ENCODE results near the gene DAO. TPM values are rescaled to one million over a fixed set of nuclear protein-coding genes. Genes with fewer than 3 reads are reported as not detected.

DAO gene
- total and polyA plus RNA-seq, 3 donors from 2014 or later: 0.46 to 0.81 (median 0.79) TPM

DNA sequence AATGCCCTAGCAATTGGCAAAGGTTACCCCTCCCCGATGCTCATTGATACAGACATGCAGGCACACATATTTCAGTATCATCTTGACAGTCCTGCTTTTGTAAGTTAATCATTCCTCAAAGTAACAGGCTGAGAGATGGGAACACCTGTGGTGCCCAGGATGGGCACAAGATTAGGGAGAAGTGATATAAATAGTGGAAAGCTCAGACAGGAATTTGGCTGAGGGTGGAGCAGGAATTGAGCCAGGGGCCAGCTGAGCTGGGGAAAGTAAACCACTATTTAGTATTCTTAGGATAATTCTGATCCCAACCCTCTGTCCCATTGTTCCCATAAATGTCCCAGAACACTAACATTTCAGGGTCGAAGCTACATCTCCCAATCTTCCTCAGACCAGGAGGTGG lies 38.3 kb downstream of the DAO start:
- no peaks in the 10 kb centered on the region for H3K36me3 ChIP-seq (ENCODE audit: low read depth, missing control alignments)
- H3K27ac ChIP-seq: no peak overlapping the region
- no peak for TF ChIP-seq POLR2A (IDR thresholded peaks at IDR 0.05)
- TF ChIP-seq, protein P1, sequence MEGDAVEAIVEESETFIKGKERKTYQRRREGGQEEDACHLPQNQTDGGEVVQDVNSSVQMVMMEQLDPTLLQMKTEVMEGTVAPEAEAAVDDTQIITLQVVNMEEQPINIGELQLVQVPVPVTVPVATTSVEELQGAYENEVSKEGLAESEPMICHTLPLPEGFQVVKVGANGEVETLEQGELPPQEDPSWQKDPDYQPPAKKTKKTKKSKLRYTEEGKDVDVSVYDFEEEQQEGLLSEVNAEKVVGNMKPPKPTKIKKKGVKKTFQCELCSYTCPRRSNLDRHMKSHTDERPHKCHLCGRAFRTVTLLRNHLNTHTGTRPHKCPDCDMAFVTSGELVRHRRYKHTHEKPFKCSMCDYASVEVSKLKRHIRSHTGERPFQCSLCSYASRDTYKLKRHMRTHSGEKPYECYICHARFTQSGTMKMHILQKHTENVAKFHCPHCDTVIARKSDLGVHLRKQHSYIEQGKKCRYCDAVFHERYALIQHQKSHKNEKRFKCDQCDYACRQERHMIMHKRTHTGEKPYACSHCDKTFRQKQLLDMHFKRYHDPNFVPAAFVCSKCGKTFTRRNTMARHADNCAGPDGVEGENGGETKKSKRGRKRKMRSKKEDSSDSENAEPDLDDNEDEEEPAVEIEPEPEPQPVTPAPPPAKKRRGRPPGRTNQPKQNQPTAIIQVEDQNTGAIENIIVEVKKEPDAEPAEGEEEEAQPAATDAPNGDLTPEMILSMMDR (IDR thresholded peaks at IDR 0.05): no peak
- H3K4me3 ChIP-seq: no peak overlapping the region
- 67 to 74% methylated on average over 2 of the region's 2 CpGs for WGBS, 2 donors
- intact Hi-C loops (cut with DNase I; ENCODE audit: low total_unique reads): no loop called here
- no peaks in the 10 kb centered on the region for H3K4me1 ChIP-seq
- no peaks in the 10 kb centered on the region for H3K9me3 ChIP-seq
- no peak for DNase-seq
- H3K27me3 ChIP-seq: no peaks in the 10 kb centered on the region

DNA sequence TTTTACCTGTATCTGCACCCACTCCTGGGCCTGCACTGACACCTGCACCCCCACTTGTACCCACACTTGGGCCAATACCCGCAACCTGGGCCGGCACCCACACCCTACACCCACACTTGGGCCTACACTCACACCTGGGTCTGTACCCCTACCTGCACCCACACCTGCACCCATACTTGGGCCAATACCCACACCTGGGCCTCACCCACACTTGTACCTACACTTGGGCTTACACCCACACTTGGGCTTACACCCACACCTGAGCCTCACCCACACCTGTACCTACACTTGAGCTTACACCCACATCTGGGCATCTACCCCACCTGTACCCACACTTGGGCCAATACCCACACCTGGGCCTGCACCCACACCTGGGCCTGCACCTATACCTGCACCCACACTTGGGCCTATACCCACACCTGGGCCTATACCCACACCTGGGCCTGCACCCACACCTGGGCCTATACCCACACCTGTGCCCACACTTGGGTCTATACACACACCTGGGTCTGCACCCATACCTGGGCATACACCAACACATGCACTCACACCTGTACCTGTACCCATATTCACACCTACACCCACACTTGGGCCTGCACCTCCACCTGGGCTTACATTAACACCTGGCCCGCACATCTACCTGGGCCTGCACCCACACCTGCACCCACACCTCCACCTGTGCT lies 39.2 kb downstream of the DAO start:
- no peaks in the 10 kb centered on the region for H3K9me3 ChIP-seq
- TF ChIP-seq, protein P1 (IDR thresholded peaks at IDR 0.05): no peak
- TF ChIP-seq POLR2A (IDR thresholded peaks at IDR 0.05): no peak
- intact Hi-C loops (cut with DNase I; ENCODE audit: low total_unique reads): no loop called here
- no peaks in the 10 kb centered on the region for H3K36me3 ChIP-seq (ENCODE audit: low read depth, missing control alignments)
- 74 to 100% methylated on average over 3 of the region's 3 CpGs for WGBS, 2 donors
- H3K27ac ChIP-seq: no peak overlapping the region
- DNase-seq: no peak
- H3K4me3 ChIP-seq: no peak overlapping the region
- no peaks in the 10 kb centered on the region for H3K27me3 ChIP-seq
- H3K4me1 ChIP-seq: no peaks in the 10 kb centered on the region

DNA sequence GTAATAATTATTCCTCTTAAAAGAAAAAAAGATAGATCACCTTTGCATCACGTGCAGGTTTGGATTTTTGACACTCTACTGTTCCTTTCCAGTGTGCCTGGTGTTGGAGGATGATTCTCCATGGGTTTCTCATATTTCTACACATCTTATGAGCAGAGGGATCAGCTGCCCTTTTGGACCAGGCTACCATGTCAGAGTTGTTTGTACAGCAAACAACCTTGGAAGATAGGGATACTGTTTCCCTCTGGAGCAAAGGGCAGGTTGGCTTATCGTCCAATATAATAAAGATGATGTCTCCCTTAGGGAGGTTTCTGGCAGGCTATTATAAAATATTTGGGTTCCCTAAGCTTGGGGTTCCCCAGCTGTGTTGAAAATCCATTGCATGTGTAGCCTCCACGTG lies 42.1 kb downstream of the DAO start:
- TF ChIP-seq POLR2A (IDR thresholded peaks at IDR 0.05): no peak
- TF ChIP-seq, protein P1 (IDR thresholded peaks at IDR 0.05): no peak
- Histone ChIP-seq H3K27me3 (no peaks in the 10 kb centered on the region), H3K36me3 (ENCODE audit: low read depth, missing control alignments) (no peaks in the 10 kb centered on the region), H3K4me1 (no peaks in the 10 kb centered on the region), H3K27ac (no peak overlapping the region), H3K4me3 (no peak overlapping the region), H3K9me3 (no peaks in the 10 kb centered on the region)
- 71 to 80% methylated on average over 3 of the region's 3 CpGs for WGBS, 2 donors
- intact Hi-C loops (cut with DNase I; ENCODE audit: low total_unique reads): no loop called here
- no peak for DNase-seq

DNA sequence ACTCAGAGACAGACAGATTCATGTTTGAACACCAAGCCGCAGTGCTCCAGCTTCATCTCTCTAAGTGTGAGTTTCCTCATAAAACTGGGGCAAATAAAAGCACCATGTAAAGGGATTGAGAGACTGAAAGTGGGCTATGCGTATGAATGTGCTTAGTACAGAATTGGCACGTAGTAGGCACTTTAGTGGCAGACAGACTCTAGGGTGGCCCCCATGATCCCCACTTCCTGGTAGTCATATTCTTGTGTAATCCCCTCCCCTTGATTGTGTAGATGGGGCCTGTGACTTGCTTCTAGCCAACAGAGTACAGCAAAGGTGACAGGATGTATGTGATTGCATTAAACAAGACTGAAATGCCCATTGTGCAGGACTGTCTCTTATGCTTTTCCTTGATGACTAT lies 43.0 kb downstream of the DAO start:
- H3K4me3 ChIP-seq: no peak overlapping the region
- H3K27me3 ChIP-seq: no peaks in the 10 kb centered on the region
- intact Hi-C loops (cut with DNase I; ENCODE audit: low total_unique reads): no loop called here
- TF ChIP-seq, protein P1 (IDR thresholded peaks at IDR 0.05): no peak
- TF ChIP-seq POLR2A (IDR thresholded peaks at IDR 0.05): no peak
- WGBS, 2 donors: 96 to 97% methylated on average over 3 of the region's 3 CpGs
- H3K36me3 ChIP-seq (ENCODE audit: low read depth, missing control alignments): no peaks in the 10 kb centered on the region
- H3K27ac ChIP-seq: no peak overlapping the region
- no peak for DNase-seq
- H3K9me3 ChIP-seq: no peaks in the 10 kb centered on the region
- no peaks in the 10 kb centered on the region for H3K4me1 ChIP-seq

DNA sequence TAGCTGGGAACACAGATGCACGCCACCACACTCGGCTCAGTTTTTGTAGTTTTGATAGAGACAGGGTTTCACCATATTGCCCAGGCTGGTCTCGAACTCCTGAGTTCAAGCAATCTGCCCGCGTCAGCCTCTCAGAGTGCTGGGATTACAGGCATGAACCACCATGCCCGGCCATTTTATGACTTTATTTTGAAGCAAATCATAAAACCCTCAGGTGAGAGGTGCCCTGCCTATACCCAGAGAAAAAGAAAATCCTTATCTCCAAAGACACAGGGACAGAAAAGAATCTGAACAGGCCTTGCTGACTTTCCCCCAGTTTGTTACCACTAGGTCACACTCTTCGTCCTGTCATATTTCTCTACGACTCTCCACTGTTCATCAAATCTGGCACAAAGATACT lies 48.8 kb downstream of the DAO start:
- H3K36me3 ChIP-seq (ENCODE audit: low read depth, missing control alignments): no peaks in the 10 kb centered on the region
- H3K27me3 ChIP-seq: no peaks in the 10 kb centered on the region
- intact Hi-C loops (cut with DNase I; ENCODE audit: low total_unique reads): no loop called here
- no peaks in the 10 kb centered on the region for H3K4me1 ChIP-seq
- 90 to 93% methylated on average over 8 of the region's 8 CpGs for WGBS, 2 donors
- H3K9me3 ChIP-seq: no peaks in the 10 kb centered on the region
- H3K27ac ChIP-seq: no peak overlapping the region
- no peak for DNase-seq
- H3K4me3 ChIP-seq: no peak overlapping the region
- TF ChIP-seq, protein P1 (IDR thresholded peaks at IDR 0.05): no peak
- TF ChIP-seq POLR2A (IDR thresholded peaks at IDR 0.05): no peak

Measured in testis (tissue), 3 donors.